ENCODE data around the gene STOX2.

STOX2 gene

GRCh38 chr4:183986291-183986970 lies 81.3 kb downstream of the STOX2 start:
- H3F3A ChIP-seq (ENCODE audit: control insufficient read depth, insufficient read depth): no peaks in the 10 kb centered on the region
- no peak overlapping the region for H3K27ac ChIP-seq (ENCODE audit: low read depth, low read length)
- H3K36me3 ChIP-seq (ENCODE audit: control insufficient read depth, low read length): no peaks in the 10 kb centered on the region
- no peaks in the 10 kb centered on the region for H3K9me2 ChIP-seq (replicated peaks; ENCODE audit: control insufficient read depth, low read length)
- no peak overlapping the region for H3K4me2 ChIP-seq (ENCODE audit: low read length)
- no peaks in the 10 kb centered on the region for H4K20me1 ChIP-seq (ENCODE audit: control insufficient read depth, insufficient read depth, low read depth, low read length)
- no peaks in the 10 kb centered on the region for H3K4me1 ChIP-seq (ENCODE audit: control insufficient read depth, low read length)
- no peak for TF ChIP-seq CTCF (IDR thresholded peaks at IDR 0.05; ENCODE audit: low read depth, low read length, poor library complexity, severe bottlenecking)
- no peaks in the 10 kb centered on the region for H3K79me2 ChIP-seq (ENCODE audit: control insufficient read depth, low read length)
- H3K9me3 ChIP-seq (ENCODE audit: control insufficient read depth, insufficient read depth, low read length): no peaks in the 10 kb centered on the region
- no peaks in the 10 kb centered on the region for H3K27me3 ChIP-seq (ENCODE audit: control insufficient read depth, low read length)
- H3K4me3 ChIP-seq (ENCODE audit: low read length): no peak overlapping the region

GRCh38 chr4:183986971-183987946 lies 82.2 kb downstream of the STOX2 start:
- Histone ChIP-seq H3K9me2 (replicated peaks; ENCODE audit: control insufficient read depth, low read length) (no peaks in the 10 kb centered on the region), H3K4me1 (ENCODE audit: control insufficient read depth, low read length) (no peaks in the 10 kb centered on the region), H3K4me2 (ENCODE audit: low read length) (no peak overlapping the region), H3K4me3 (ENCODE audit: low read length) (no peak overlapping the region), H4K20me1 (ENCODE audit: control insufficient read depth, insufficient read depth, low read depth, low read length) (no peaks in the 10 kb centered on the region), H3K36me3 (ENCODE audit: control insufficient read depth, low read length) (no peaks in the 10 kb centered on the region), H3K27me3 (ENCODE audit: control insufficient read depth, low read length) (no peaks in the 10 kb centered on the region), H3K9me3 (ENCODE audit: control insufficient read depth, insufficient read depth, low read length) (no peaks in the 10 kb centered on the region), H3F3A (ENCODE audit: control insufficient read depth, insufficient read depth) (no peaks in the 10 kb centered on the region), H3K79me2 (ENCODE audit: control insufficient read depth, low read length) (no peaks in the 10 kb centered on the region), H3K27ac (ENCODE audit: low read depth, low read length) (no peak overlapping the region)
- no peak for TF ChIP-seq CTCF (IDR thresholded peaks at IDR 0.05; ENCODE audit: low read depth, low read length, poor library complexity, severe bottlenecking)
- TF ChIP-seq EZH2phosphoT487 (IDR thresholded peaks at IDR 0.05; ENCODE audit: borderline replicate concordance, low read length): no peak

GRCh38 chr4:183987987-183988392 lies 82.9 kb downstream of the STOX2 start:
- no peaks in the 10 kb centered on the region for H3K27me3 ChIP-seq (ENCODE audit: control insufficient read depth, low read length)
- no peaks in the 10 kb centered on the region for H3K4me1 ChIP-seq (ENCODE audit: control insufficient read depth, low read length)
- H3K36me3 ChIP-seq (ENCODE audit: control insufficient read depth, low read length): no peaks in the 10 kb centered on the region
- no peaks in the 10 kb centered on the region for H3F3A ChIP-seq (ENCODE audit: control insufficient read depth, insufficient read depth)
- H3K9me3 ChIP-seq (ENCODE audit: control insufficient read depth, insufficient read depth, low read length): no peaks in the 10 kb centered on the region
- H3K27ac ChIP-seq (ENCODE audit: low read depth, low read length): no peak overlapping the region
- H4K20me1 ChIP-seq (ENCODE audit: control insufficient read depth, insufficient read depth, low read depth, low read length): no peaks in the 10 kb centered on the region
- no peaks in the 10 kb centered on the region for H3K79me2 ChIP-seq (ENCODE audit: control insufficient read depth, low read length)
- H3K4me2 ChIP-seq (ENCODE audit: low read length): no peak overlapping the region
- H3K4me3 ChIP-seq (ENCODE audit: low read length): no peak overlapping the region
- no peaks in the 10 kb centered on the region for H3K9me2 ChIP-seq (replicated peaks; ENCODE audit: control insufficient read depth, low read length)
- no peak for TF ChIP-seq EZH2phosphoT487 (IDR thresholded peaks at IDR 0.05; ENCODE audit: borderline replicate concordance, low read length)
- TF ChIP-seq CTCF (IDR thresholded peaks at IDR 0.05; ENCODE audit: low read depth, low read length, poor library complexity, severe bottlenecking): no peak

Data from DOHH2 (cell line).